NCI-H1105 (cell line): ENCODE measurements around the gene C1QTNF6.

Experiments used
- DNase-seq: peaks from one replicate; lab custom pipeline; 2025; lab: John Stamatoyannopoulos, UW

Gene C1QTNF6

DNA sequence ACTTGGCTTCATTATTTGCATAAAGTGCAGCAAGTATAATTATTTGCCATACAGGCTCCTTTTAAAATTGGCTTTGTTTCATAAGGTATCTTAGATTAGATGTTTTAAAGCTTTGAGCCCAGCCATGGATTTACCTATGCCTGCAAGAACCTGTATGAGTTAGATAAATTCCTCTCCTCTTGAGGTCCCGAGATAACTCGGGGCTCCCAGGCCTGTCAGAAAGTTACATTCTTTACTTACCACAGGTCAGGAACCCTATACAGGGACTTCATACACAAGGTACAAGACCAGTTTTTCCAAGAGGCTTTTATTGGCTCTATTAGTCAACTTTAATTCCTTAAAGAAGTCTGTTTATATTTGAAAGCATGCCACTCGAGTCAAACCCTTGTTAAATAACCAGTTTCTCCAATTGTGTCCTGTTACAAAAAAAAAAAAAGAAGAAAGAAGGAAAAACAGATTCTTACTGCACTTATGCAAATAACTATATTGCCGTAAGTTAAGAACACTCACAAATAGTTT lies 2.3 kb upstream of the C1QTNF6 start:
- DNase-seq: no peak

DNA sequence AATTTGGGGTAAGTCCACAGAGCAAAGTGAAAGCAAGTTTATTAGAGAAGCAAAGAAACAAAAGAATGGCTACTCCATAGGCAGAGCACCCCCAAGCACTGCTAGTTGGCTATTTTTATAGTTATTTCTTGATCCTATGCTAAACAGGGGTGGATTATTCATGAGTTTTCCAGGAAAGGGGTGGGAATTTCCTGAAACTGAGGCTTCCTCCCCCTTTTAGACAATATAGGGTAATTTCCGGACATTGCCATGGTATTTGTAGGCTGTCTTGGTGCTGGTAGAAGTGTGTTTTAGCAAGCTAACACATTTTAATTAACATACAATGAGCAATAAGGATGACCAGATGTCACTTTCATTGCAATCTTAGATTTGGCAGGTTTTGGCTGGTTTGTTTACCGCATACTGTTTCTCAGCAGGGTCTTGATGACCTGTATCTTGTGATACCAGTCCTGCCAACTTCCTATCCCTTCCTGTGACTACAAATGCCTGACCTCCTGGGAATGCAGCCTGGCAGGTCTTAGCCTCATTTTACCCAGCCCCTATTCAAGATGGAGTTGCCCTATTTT lies 937 bp upstream of the C1QTNF6 start:
- no peak for DNase-seq

DNA sequence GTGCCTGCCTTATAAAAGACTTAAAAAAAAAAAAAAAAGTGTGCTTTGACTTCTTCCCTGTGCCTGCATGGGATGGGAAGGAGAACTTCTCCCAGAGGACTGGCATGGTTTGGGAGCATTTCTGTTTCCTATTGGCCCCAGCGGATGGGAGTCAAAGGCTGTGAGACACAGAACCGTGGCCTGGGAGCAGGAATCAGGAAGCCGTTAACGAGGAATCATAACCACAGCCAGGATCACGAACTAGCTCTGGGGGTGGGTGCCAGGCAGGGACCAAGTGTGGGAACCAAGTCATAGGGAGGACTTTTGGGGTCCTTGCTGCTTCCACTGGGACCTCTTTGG lies 526 bp downstream of the C1QTNF6 start:
- DNase-seq: no peak

DNA sequence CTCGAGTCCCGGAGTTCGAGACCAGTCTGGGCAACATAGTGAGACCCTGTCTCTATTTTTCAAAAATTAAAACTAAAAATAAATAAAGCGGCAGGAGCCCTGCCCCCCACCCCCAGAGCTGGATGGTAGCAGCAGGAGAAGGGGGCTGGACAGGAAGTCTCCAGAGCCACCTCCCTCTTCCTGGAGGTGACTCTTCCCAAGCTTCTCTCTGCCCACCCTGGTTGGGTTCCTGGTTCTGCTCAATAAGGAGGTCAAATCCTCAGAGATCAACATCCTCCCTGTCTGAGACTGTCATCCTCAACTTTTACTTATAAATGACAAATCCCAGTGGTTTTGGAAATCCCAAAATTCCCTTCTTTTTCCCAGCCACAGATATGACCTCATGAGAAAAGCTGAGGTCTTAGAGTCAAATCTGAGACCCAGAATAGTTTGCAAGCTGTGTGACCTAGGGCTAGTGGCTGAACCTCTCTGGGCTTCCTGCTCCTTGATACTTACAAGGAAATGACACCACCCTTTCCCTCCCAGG lies 987 bp downstream of the C1QTNF6 start:
- DNase-seq: no peak

DNA sequence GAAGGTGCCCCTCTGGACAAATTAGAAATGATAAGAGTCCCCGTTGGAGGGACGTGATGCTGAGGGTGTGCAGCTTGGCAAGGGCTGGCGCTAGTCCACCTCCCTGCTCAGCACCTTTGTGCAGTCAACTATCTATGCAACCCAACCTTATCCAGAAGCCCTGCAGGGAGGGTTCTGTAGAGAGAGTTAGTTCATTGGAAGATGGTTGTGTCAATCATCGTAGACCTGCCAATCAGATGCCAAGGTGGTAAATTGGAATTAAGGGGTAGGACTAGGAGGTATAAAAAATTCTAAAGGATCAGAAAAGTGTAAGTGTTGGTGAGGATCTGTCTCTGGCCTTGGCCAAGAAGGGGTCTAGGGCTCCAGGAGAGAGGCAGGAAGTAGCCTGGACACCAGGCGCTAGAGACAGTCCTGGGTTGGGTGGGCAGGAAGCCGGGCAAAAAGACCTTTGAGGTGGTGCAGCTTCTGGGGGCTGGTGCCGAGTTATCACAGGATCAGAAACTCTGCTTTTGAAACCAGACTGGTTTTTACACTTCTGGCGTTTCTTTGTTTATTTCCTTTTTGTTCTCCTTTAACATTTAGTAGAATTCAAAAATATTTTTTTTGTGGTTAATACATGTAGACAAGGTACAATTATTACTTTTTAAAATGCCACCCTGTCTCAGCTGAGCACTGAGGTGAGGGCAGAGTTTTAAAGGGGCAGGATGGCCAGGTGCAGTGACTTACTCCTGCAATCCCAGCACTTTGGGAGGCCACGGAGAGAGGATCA lies 1.6 kb downstream of the C1QTNF6 start:
- DNase-seq: no peak

DNA sequence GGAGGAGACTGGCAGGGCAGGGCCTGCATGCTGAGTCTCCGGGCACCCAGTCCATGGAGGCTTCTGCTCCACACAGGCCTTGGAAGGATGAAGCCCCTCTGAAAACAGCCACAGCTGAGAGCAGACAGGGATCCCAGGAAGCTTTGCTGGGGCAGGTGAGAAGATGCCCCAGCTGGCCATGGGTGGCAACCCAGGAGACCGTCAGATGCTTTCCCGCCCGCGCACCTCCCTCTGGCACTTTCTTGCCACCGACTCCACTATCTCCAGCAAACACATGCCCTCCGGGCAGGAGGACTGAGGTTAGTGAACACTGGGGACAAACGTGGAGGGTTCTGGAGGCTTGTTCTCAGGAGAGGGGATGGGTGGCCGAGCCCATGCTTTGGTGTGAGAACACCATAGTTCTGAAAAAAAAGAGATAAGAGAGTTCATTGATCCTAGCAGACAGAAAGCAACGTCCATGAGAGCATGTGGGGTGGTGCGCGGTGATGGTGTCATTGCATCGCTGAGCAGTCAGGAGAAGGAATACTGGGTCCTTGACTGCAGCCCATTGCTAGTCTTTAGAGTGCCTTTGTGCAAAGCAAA lies 2.3 kb downstream of the C1QTNF6 start:
- DNase-seq: no peak

DNA sequence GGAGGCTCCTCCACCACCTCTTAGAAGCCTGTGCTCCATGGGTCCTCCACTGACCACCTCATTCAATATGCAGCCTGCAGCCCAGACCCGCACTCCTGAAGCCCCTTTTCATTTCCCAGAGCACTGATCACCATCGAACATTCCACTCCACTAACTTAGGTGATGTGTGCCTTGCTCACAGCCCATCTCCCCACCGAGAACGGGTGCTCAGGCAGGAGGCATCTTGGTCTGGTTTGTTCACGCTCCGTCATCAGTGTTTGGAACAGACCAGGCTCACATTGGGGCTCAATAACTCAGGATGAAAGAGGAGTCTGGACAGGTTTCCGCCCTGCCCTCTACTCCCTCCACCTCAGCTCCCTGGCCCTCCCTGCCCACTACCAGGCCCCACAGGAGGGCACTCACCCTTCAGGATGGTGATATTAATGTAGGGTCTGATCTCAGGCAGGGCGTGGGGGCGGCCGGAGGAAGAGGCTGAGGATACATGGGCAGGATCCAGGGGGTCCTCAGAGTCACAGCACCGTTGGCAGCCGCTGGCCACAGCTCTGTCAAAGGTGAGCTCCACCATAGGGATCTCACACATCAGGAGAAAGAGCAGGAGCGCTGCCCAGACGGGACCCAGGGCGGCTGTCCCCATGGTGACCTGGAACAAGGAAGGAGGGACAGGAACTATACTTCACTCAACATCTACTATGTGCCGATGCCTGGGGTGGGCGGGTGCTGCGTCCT lies 3.1 kb downstream of the C1QTNF6 start:
- no peak for DNase-seq

DNA sequence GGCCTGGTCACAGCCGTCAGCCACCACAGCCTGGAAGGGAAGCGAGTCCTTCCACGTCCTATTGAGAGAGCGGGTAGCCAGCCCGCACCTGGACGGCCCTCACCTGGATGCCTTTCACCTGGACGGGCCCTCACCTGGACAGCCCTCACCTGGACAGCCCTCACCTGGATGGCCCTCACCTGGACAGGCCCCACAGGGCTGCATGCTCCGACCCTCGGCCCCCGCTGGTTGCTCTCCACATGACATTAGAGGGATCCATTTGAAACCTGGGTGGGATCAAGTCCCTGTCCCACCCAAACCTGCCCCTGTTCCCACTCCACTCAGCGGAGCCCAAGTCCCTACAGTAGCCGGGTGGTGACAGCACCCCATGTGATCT lies 3.7 kb downstream of the C1QTNF6 start:
- DNase-seq: no peak

DNA sequence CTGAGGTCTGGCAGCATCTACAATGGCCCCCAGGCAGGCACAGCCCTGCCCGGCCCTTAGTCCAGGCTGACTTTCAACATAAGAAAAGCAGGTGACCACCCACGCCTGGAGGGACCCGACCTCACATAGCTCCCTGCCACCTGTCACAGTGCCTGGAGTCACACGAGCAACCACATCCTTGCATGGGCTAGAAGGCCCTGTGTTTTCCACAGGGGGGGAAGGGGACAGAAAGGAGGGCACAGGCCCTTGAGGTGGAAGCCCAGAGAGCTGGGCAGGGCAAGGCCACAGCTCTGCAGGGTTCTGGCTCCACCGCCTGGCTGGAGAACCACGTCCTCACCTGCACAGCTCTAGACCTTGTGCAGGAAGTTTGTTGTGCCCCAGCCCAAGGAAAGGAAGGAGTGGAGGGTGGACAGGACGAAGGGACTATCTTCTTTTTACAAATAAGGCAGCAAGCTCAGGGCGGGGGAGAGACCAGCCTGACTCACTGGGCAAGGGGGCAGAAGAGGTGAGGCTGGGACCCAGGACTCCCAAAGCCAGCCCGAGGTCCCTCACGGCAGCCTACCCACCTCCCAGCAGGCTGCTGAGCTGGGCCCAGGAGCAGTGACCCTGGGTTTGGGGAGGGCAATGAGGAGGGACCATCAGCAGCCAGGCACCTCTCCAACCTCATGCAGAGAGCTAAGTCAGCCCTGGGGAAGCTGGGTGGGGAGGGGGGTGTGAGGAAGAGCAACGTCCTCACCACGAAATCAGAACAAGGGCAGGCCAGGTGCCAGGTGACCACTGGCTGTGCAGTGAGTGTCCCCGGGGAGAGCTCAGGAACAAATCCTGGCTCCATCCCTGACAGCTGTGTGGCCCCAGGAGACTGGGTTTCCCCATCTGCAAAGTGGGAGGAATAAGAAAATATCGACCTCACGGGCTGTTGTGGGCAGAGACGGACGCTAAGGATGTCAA lies 4.3 kb downstream of the C1QTNF6 start:
- DNase-seq: no peak

DNA sequence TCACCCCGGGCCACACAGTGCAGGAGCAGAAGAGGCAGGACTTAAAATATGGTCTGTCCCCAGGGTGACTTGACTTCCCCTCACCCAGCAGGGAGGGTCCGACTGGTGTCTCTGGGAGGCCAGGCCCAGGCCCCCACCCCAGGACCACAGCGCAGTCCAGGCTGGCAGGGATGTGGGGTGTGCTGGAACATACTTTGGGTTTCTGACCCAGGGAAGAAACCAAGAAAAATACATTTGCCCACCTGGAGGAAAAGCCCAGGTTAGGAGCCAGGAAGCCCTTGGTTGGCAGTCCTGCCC lies 5.2 kb downstream of the C1QTNF6 start:
- no peak for DNase-seq

DNA sequence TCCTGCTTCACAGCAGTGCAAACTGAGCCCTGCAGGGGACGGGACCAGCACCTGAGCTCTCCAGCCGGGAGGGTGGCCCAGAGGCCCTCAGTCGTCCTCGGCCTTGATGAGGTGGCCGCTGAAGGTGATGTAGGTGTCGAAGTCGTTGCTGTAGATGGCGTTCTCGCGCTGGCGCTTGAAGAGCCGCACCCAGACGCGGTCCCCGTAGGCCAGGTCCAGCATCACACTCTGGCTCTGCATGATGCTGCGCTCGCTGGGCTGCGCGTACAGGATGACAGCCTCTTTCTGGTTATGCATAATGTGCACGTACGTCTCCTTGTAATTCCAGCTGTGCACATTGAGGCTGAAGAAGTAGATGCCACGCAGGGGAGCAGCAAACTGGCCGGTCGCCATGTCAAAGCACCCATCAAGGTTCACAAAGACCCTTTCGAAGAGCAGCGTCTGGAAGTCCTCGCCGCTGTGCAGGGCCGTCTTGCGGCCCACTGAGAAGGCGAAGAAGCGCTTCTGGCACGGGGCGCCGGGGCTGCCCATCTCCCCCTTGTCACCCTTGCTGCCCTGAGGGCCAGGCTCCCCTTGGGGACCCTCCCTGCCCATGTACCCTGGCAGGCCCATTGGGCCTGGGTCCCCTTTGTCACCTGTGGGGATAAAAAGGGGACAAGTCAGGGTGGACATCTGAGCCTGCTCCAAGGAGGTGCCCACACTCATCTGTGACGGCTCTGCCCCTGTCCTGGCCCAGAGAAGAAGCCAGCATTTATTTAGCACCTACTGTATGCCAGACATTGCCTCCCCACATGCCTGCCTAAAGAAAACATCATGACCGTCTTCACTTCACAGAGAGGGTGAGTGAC lies 5.7 kb downstream of the C1QTNF6 start:
- no peak for DNase-seq

DNA sequence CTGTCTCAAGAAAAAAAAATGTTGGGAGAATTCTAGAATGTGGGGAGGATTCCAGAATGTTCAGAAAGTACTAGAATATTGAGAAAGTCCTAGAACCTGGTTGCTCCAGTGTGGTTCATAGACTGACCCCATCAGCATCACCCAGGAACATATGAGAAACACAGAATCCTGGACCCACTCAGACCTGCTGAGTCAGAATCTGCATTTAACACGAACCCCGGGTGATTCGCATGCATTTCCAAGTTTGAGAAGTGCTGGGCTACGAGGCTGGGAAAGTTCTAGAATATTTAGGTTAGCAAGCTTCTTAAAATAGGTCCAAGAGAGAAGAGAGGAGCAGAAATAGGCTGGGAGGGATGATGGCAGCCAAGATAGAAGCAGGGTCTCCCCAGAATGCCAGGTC lies 6.4 kb downstream of the C1QTNF6 start:
- DNase-seq: no peak

DNA sequence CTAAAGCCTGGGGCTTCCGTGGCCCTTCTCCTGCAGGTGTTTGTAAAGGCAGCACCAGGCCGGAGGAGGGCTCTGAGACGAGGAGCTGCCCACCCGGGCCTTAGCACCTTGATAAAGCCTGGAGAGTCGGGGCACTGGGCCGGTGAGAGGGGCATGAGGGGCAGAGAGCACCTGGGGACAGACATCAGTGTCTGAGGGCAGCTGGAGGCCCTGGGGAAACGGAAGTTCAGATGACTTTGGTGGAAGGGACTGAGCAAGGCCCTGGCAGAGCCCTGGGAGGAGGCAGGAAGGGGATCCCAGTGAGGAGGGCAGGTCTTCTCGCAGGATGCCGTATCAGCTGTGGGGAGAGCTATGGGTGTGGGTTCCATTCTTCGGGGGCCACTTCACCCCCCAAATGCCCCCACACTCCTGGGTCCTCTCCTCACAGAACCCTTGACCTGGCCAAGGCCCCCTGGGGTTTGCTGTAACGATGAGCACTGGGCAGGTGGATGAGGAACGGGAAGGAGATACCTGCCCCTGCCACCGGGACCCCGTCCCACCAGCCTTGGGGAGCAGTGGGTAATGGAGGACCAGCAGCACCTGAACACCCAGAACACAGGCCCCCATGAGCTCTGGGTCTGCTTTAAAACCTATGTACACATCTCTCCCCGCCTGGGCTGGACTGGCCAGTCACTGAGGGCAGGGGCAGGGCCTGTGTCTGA lies 7.4 kb downstream of the C1QTNF6 start:
- DNase-seq: no peak

DNA sequence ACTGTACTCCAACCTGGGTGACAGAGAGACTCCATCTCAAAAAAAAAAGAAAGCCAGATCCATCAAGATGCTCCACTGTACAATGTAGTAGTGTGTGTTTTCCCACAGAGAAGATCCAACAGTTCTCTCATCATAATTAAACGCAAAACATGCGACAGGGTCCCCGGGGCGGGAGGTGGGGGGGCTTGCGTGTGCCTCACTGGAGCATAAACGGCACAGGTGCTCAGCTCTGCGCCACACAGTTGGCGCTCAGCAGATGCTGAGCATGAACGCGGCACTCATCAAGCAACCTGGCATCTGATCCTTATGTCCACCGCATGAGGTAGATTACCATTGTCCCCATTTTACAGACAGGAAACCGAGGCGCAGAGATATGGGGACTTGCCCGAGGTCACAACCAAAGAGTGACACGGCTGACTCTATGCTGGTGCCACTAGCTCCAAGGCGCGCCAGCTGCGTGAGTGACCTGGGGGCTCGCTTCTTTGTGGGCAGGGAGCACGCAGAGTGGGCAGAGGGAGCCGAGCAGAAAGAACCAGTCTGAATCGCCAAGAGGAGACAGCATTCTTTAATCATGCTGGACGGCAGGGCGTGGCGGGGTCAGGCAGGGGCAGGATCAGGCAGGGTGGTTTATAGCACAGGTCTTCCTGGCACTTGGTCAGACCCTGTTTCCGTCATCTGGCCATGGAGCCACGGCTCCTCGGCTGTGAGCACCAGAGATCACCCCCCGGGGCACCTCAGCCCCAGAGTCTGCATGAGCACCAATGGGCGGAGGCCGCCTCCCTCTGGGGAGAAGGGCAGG lies 8.2 kb downstream of the C1QTNF6 start:
- DNase-seq: no peak

DNA sequence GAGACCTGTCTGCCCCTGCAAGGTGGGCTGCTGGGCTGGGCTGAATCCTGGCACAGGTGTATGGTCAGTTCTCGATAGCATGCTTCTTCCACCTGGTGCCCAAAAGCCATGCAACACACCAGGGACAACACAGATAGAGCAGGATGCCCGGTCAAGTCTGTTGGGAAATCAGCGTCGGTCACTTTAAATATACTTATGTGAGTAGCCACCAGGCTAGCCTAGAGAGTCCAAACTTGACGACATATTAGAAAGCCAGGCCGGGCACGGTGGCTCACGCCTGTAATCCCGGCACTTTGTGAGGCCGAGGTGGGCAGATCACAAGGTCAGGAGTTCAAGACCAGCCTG lies 8.9 kb downstream of the C1QTNF6 start:
- no peak for DNase-seq

DNA sequence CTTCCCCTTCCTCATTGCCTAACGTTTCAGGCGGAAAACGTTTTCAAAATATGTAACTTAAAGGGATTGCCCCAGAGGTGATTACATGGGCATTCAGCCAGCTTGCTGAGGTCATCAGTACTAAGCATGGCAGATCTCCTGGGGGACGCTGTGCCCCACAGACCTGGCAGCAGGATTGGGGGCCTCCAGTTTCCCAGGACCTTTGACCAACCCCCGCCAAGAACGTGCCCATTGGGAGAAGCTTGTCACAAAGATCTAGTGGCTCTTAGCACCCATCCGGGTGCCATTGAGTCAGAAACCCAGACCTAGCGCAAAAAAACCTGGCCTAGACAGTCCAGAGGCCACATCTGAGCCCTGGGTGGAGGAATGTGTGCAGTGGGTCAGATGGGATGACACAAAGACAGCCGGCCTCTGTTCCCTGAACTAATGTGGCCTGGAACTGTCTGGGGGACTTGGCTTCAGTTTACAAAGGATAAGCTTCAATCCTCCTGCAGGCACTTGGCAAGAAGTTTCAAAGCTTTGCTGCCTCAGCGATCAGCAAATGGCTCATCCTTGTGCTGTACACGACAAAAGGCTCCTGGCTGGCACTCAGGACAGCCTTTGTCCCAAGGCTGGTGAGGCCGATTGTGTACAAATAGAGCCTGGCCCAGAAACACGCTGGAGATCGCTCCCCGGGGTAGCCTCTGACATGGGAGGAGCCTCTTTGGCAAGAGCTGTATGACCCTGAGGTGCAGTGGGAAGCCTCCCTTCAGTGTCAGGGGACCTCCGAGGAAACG lies 9.5 kb downstream of the C1QTNF6 start:
- no peak for DNase-seq

DNA sequence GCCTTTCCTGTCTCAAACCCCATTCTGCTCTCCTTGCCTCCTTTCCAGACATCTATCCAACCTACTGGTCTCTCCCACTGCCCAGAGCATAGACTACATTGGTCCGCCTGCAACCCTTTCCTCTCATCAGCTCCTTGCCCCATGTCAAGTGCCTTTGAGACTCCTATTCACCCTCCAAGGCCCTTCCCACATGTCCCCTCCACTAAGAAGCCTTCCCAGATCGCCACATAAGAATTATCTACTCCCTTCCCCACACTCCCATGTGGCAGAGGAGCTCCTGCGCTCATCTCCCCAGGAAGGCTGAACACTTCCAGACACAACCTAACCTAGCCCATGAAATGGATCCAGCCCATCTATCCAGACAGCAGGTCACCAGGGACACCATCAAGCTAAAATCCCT lies 10.3 kb downstream of the C1QTNF6 start:
- no peak for DNase-seq

DNA sequence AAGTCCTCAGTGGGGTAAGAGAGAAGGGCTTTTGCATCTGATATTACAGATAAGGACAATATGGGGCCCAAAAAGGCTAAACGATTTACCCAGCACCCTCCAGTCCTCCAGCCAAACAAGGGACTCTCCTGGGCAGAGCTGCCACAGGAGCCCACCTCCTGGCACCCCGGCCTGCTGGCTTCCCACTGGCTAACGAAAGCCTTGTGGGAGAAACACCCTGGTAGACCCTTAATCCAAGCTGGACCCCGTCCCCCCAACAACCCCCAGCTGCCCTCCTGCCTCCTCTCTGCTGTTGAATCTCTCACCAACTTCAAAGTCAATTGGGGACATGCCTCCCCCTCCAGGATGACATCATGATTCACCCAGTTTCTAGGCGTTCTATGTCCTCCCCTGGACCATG lies 10.8 kb downstream of the C1QTNF6 start:
- DNase-seq: no peak
